Pons (tissue), 1 donor: ENCODE data around the gene LRRC75B.

ENCODE experiments used
- DNase-seq: peaks from one replicate; pipeline ENCODE4 v3.0.0-alpha.2; 2016; ENCODE audit warnings: low spot score

LRRC75B gene

GRCh38 chr22:24585461-24585860 lies 7.4 kb downstream of the LRRC75B start:
- DNase-seq = no peak

GRCh38 chr22:24584871-24585411 lies 7.9 kb downstream of the LRRC75B start:
- DNase-seq = no peak

GRCh38 chr22:24584166-24584790 lies 8.6 kb downstream of the LRRC75B start:
- no peak for DNase-seq

GRCh38 chr22:24583221-24584165 lies 9.4 kb downstream of the LRRC75B start:
- no peak for DNase-seq

GRCh38 chr22:24582056-24582814 lies 10.6 kb downstream of the LRRC75B start:
- DNase-seq = no peak

GRCh38 chr22:24580276-24580675 lies 12.6 kb downstream of the LRRC75B start:
- DNase-seq = no peak

- no peak for DNase-seq
Measured at GRCh38 chr22:24579258-24579601, 13.6 kb downstream of the LRRC75B start.

GRCh38 chr22:24578355-24579257 lies 14.3 kb downstream of the LRRC75B start:
- no peak for DNase-seq

- no peak for DNase-seq
Measured at GRCh38 chr22:24576778-24577177, 16.1 kb downstream of the LRRC75B start.

GRCh38 chr22:24571266-24571665 lies 21.6 kb downstream of the LRRC75B start:
- no peak for DNase-seq

GRCh38 chr22:24567668-24568067 lies 25.2 kb downstream of the LRRC75B start:
- DNase-seq = no peak

- no peak for DNase-seq
Measured at GRCh38 chr22:24566899-24567511, 25.9 kb downstream of the LRRC75B start.

- DNase-seq = no peak
Measured at GRCh38 chr22:24565077-24565476, 27.8 kb downstream of the LRRC75B start.

- DNase-seq = no peak
Measured at GRCh38 chr22:24564376-24565058, 28.4 kb downstream of the LRRC75B start.

GRCh38 chr22:24563246-24563645 lies 29.6 kb downstream of the LRRC75B start:
- no peak for DNase-seq

GRCh38 chr22:24559471-24559870 lies 33.4 kb downstream of the LRRC75B start:
- DNase-seq = no peak

- peak; percentile 99 for DNase-seq
Measured at GRCh38 chr22:24555165-24556039, 37.5 kb downstream of the LRRC75B start, which contains the start of gene SNRPD3. Gene SNRPD3 (plus strand): TSS chr22:24555999. CDS start chr22:24557675, 1,676 bp downstream.

GRCh38 chr22:24554313-24555164 lies 38.3 kb downstream of the LRRC75B start, which contains the start of gene GUCD1:
Gene GUCD1 (minus strand): TSS chr22:24555138. CDS start chr22:24554991, 147 bp downstream.
- DNase-seq = peak; percentile 37
